Nucleus accumbens (tissue), 56 donors: ENCODE measurements around the gene CCDC154.

Experiments used
- DNase-seq, 56 donors: peaks; one replicate each; lab custom pipeline; 2025; lab: John Stamatoyannopoulos, UW

The CCDC154 gene

DNA sequence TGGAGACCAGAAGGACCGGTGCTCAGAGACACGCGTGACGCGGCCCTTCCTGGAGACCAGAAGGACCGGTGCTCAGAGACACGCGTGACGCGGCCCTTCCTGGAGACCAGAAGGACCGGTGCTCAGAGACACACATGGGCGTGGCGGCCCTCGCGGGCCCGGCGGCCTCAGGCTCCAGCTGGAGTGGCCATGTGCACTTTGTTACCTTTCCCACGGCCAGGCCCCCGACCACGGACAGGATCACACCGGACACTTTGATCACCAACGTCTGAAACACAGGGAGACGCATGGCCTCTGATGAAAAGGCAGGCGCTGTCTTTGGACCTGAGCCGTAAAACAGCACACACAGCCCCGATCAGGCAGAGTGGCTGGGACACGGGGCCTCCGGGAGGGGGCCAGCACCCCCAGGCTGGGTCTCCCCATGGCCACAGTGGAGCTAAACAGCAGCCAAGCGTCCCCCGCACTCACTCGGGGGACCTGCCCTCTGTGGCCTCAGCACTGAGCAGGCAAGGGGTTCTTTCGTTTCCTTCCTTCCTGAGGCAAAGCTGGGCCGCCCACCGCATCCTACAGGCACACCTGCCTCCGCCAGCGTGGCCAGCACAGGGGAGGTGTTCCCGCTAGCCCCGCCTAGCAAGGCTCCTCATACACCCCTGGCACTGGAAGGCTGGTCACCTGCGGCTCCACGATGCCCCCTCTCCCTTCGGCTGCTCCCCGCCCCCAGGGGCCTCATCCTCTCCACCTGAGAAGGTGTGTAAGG lies 13.3 kb upstream of the CCDC154 start:
- DNase-seq, result no peak

DNA sequence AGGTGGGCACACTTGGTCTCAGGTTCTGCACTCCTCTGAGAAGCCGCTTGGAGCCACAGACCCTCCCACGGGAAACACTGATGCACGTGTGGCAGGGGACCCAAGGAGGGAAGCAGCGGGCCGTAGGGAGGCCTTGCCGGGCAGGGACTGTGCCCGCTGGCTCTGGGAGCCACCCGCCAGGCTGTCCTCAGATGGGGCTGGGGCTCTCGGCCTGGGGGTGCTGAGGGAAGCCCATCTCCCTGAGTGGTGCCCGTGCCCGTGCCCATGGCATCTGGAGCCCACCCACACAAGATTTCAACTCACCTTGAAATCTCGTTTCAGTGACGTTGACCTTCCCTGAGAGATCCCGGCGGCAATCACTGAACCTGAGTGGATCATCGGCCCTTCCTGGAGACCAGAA lies 12.6 kb upstream of the CCDC154 start:
- DNase-seq, result no peak

DNA sequence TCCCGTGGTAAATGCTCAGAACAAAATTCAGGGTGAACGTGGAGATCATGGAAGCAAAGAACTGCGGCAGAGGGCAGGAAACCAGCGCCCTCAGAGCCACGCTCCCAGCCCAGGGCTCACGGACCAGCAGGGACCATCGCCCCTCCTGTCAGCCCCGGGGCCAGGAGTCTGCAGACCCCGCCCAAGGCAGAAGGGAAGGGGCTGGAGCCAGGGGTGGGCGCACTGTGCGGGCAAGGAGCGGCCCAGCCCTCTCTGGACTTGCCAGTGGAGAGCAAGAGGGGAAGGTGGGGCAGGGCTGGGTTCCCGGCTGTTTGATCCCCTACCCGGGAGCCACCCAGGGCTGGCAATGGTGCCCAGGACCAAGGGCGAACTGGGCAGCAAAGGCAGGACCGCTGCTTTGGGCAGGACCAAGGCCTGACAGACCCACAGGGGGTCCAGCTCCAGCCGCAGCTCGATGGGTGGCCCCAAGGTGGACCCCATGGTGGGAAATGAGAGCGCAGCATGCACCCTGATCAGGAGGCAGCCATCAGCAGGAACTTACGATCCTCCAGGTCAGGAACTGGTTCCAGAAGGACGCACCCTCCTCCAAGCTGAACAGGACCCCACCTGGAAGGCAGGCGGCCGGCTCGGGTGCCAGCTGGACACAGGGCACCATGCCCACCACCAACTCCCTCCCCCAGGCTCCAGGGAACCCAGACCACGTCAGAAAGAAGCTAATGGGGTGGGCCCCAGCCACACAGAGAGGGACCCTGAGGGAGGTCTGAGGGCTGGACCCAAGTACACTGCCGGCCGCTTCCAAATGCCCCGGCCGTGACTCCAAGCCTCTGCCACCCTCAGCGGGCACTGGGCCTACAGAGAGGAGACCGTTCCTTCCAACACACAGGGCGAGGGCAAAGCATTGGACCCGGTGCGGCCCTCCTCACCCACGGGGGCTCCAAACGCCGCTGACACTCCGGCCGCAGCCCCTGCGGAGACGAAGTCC lies 11.1 kb upstream of the CCDC154 start:
- no peak for DNase-seq

DNA sequence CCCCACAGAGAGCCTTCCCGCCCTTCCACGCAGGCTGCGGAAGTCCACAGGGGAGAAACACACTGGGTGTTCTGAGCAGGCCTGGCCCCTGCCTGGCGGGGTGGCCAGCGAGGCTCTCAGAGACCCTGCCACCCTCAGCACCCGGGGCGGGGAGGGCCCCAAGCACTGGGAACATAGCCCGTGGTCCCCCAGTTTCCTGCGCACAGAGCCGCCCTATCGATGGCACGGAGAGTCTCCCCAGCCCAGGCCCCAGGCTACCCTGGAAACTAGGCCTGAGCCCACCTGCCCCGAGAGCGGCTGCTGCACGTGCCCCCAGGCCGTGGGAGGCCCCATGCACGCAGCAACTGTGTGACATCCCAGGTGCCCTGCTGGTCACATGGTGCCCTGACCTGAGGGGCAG lies 10.2 kb upstream of the CCDC154 start:
- DNase-seq, result no peak

DNA sequence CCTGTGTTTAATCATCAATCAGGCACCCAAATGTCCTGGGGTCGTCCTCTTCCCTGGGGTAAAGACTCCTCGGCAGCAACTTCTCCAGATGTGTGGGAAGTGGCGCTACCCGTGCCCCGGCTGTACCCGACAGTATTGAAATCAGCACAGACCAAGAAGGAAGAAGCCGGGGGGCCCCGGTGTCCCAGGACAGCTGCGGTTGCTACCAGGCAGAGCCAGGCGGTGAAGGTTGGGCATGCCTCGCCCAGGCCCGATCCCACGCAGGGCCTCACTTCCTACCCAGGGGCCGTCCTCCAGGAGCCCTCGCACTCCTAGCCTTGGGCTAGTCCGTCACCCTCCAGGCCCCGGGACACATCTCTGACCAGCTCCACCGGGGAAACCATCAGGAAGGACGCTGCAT lies 9.0 kb upstream of the CCDC154 start:
- DNase-seq, result no peak

DNA sequence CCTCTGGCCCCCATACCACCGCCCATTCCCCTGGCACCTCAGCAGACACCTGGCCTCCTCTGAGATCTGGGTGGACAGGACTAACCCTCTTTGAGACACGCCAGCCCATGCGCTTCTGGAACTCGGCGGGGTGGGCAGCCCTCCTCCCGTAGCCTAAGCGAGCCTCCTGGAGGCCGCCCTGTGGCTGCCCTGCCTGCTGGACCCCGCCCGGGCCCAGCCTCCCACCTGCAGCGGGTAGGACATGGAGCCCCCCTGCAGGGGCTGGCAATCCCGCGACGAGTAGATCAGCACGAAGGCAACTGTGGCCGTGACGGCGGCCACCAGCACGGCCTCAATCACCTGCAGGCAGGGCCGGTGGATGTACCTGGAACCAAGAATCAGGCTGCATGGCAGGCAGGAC lies 8.2 kb upstream of the CCDC154 start:
- DNase-seq, result no peak

DNA sequence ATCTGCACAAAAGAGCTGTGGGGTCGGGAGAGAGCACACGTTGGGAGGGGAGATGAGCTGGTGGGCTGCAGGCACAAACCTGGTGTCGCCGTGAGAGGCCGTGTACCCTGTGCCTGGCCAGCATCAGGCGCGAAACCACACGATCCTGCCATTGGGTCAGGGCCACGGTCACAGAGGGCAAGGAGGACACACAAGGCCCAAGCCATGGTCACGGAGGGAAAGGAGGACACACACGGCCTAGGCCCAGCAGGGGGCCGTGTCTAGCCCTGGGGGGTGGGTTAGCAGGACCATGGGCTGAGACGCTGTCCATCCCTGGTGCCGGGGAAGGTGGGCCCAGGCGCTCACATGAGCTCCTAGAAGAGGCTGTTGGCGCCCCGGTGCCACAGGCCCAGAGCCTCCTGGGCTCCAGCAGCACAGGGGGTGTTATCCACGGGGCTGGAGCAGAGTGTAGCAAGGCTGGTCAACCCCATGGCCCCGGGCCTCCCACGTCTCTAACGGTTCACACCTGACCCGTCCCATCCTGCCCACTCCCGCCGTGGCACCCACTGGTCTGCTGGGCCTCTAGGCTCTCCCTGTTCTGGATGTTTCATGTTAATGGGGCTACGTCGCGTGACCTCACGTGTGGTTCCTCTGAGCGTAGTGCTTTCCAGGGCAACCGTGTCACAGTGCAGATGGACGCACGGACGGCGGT lies 7.5 kb upstream of the CCDC154 start:
- DNase-seq, result no peak

DNA sequence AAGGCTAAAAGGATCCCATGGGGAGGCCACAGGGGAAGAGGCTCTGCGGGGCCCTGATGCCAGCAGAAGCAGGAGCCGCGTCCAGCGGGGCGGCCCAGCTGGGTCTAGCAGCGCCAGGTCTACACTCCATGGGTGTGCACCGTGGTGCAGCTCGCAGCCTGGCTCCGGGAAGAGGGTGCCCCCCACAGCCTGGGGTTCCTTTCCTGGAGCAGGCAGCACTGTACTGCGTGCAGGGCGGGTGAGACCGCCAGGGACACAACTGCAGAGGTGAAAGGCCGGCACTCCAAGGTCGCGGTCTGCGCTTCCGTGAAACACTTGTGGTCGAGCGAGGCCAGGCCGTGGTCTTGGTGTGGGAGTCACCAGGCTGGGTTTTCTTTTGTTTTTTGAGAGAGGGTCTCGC lies 6.5 kb upstream of the CCDC154 start:
- no peak for DNase-seq

DNA sequence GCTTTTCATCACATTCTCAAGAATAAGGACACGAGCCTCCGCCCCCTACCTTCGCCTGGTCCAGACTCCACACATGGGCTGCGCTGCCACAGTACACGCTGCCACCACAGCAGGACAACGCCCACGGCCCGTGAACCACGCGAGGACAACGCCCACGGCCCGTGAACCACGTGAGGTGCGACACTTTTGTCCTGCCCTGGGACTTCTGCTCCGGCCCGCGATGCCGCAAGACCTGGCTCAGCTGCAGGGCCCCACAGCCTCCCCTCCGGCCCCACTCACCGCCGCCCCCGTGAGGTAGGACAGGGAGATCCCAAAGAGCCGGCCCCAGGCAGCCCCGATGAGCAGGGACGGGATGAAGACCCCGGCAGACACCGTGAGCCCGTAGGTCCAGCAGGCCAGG lies 5.9 kb upstream of the CCDC154 start:
- no peak for DNase-seq

DNA sequence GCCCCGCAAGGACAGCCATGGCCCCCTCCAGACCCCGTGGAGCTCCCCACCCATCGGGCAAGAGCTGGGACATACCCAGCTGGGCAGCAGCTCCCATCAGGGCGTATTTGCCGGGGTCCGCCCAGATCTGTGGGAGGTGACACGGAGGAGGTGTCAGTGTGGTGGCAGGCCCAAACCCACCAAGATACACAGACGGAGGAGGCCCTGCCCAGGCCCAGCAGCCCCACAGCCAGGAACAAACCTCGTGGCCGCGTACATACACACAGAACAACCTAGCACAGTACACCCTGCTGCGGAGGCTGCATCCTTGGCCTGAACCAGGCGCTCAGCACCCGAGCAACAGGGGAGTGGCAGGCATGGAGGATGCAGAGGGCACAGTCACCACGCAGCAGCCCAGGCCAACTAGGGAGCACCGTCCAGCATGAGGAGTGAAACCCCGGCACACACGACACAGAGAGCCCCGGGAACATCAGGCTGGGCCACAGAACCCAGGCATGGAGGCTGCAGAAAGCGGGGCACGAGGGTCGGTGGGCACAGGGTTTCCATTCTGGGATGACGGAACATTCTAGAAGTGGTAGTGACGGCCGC lies 4.9 kb upstream of the CCDC154 start:
- no peak for DNase-seq

DNA sequence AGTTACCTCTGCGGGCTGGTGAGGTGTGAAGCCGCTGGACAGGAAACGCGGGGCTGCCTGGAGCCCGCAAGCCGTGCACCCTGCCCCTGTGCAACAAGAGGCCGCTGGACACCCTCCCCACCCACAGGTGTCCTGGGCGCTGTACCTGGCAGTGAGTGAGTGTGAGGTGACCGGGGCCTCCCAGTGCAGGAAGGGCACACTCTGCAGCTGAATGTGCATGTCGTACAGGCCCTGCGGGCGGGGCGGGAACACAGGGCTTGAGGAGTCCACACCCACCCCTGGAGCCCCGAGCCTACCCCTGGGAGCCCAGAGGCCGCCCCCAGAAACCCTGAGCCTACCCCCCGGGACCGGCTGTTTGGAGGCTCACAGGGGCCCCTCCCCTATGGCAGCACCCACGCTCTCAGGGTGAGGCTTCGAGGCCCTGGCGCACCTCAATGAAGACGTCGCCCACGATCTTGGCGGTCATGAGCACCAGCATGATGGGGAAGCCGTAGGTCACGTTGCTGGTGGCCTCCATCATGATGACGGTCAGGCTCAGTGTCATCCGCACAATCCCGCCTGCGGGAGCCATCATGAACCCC lies 4.3 kb upstream of the CCDC154 start:
- DNase-seq, result no peak

DNA sequence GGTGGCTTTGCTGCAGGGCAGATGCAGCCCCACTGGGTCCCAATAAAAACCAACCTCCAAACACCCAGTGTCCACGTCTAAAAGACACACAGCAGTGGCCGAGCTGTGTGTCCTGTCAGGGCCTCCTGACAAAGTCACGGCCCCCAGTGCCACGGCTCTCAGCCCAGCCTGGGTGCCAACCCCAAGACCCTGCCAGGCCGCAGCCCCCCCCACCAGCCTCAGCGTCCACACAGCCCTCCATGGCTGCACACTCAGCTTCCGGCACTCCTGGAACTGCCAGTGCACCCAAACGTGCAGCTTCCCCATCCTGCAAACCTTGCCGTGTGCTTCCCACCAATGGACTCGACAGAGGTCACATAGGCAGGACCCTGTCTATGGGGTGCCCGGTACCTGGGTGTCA lies 3.6 kb upstream of the CCDC154 start:
- DNase-seq, result no peak

DNA sequence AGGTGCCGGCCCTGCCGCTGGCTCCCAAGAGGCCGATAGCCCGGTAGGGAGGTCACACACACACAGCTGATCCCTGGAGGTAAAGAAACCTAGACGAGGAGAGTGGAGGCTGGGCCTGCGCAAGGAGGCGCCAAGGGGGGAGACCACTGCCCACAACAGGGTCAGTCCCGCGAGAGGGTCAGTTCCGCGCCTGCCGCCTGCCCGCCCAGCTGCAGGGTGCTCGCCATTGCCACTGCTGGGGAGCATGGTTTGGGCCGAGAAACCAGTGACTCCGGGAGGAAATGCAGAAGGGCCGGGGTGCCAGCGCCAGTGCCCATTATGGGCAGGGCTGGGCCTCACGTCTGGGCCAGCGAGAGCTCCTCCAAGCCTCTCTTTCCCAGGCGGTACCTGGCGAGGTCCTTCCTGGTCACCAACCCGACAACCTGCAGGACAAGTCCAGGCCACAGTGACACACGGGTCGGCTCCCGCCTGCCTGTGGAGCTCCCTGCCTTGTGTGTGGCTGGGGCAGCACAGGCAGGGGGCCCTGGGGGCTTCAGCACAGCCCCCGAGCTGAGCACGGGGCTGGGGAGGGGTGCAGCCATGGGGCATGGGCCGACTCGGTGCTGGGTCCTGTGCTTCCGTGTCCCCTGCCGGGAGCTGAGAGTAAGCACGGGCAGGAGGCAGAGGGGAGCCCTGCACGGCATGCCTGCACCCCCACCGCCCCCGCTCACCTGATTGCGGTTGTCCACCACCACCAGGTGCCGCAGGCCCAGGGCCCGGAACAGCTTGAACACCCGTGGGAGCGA lies 2.1 kb upstream of the CCDC154 start:
- no peak for DNase-seq

DNA sequence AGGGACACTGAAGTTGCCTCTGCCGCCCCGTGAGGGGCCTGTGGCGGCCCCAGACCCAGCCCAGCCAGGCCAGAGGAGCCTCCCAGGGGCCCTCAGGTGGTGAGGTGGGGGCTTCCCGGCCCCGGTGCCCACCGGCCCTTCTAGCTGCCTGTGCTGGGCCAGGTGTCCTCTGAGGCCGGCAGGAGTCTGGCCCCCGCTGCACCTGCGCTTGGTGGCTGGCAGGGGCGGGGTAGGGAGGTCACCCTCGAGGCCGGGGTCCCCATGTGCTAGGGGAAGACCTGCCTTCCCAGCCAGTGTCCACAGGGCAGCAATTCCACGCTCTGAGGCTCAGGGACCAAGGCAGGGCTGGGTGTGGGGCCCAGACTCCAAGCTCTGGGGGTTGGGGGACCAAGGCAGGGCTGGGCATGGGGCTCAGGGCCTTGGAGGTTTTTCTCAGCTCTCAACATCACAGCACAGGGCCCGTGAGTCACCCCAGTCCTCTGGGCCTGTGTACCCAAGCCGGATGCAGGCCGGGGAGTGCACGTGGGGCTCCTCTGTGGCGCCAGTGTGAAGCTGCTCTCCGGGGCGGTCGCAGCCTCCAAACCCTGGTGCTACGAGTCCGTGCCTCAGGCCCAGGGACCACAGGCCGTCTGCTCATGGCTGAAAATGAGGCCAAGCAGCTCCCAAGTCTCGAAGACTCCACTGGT lies 1.3 kb upstream of the CCDC154 start:
- no peak for DNase-seq

DNA sequence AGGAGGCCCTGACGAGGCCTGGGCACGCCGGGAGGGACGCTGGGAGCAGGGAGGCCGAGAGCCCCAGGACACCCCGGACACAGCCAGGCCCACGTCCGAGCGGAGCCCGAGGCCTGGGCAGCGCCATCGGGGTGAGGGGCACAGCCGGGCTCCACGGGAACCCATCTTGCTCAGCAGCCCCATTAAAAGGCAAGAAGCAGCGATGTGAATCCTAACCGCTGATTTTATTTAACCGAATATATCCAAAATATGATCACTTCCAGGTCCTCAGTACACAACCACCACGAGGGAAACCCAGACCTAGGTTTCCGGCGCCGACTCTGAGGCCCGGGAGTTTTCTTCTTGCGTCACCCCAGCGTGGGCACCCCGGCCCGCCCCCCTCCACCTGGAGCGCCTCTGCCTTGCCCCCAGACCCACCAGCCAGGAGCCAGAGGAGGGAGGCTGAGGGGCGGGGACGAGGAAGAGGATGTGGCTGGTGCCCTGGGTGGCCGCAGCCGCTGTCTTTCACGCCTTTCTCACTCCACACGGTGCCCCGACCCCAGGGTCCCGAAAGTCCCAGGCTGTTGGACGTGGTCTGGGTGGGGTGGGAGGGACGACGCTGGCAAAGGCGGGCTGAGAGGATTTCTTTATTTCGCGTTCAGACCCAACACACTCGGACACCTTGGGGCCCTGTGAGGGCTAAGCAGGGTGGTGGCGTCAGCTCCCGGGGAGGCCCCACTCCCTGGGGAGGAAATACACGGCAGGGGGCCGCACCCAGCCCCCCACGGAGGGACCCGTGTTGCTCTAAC lies 568 bp upstream of the CCDC154 start:
- DNase-seq, result no peak

DNA sequence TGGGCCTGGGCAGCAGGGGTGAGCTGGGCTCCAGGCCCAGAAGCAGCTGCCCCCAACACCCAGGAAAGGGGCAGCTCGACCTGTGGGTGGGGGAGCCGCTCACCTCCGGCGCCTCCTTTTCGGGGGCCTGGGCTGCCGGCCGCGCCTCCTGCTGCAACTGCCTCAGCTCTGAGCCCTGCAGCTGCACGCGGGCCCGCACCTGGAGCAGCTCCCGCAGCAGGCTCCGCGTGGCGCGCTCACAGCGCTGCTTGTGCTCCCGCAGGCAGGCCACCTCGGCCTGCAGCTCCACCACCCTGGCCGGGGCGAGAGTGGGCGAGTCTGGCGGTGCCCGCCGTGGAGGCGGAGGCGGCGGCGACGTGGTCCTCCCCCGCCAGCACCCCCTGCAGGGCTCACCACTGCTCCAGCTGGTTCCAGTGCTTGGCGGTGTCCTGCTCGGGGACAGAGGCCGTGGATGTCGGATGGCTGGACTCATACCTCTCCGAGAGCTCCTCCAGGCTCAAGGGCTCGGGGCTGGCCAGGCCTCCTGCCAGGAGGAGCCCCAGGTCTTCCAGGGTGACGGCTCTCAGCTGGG lies 868 bp downstream of the CCDC154 start:
- no peak for DNase-seq

DNA sequence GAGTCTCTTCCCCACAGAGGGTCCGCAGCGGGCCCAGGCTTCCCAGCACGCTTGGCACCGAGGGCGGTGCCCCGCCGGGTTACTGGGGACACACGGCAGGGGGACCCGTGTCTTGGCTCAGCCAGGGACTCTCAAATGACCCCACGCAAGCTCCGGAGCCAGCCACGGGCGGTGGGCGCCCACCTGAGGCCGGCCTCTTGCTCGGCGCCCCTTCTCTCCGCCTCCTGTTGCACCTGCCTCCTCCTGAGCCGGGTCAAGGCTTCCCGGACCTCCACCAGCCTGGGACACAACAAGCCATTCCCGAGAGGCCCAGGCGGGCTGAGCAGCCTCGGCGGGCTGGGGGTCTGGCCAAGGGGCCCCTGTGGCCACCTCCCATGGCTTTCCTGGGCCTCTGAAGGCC lies 1.7 kb downstream of the CCDC154 start:
- DNase-seq, result no peak

DNA sequence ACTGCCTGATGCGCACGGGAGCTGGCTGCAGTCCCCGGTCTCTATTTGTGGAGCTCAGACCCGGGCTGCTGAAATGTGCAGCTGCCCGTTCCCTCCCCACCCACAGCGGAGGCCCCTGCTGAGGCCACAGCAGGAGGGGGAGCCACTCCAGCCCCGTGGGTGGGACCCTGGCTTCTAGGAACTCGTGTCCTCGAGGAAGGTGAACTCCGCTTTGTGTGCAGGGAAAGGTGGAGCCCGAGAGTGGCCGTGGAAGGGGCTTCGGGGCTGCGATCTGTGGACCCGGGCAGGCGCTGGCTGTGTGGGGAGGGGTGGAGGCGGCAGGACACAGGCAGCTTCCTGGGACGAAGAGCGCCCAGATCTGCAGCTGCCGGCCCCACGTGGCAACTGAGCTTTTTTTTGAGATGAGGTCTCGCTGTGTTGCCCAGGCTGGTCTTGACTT lies 2.9 kb downstream of the CCDC154 start:
- no peak for DNase-seq
